Uterus (tissue), 2 donors: ENCODE measurements around the gene CHD8.

Experiments
- POLR2A ChIP-seq, 2 donors: fragments of 450-650 bp; IDR thresholded peaks; one replicate each; pipeline ENCODE4 v1.6.1; 2016; ENCODE audit warnings: antibody characterized with exemption in 2 of 2, mild to moderate bottlenecking in 1 of 2, moderate library complexity in 1 of 2
- TF ChIP-seq, protein P1 (sequence below), 4 experiments: fragments of 200-600 bp in 2 of 4; fragments of 450-650 bp in 2 of 4; sonication (generic) in 2 of 4; IDR thresholded peaks; one replicate each; pipeline ENCODE4 v1.5.1; 2016 to 2019; ENCODE audit warnings: antibody characterized with exemption in 4 of 4, mild to moderate bottlenecking in 2 of 4, moderate library complexity in 1 of 4

DNA sequence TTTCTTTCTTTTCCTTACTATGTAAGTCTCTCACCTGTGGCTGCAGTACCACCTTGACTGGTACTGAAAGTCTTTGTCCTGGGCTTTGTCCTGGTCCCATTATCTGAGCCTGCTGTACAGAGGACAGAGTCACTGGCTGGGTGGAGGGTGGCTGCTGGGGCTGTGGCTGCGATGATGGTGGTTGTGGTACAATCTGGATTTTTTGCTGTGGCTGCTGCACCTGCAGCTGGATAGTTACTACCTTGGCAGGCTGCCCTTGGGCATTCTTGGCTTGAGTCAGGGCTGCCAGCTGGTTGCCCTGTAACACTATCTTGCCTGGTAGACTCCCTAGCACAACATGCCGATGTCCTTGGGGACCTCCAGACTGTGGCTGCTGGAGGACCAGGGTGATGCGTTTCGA lies 27.0 kb downstream of the CHD8 start:
- TF ChIP-seq, protein P1, sequence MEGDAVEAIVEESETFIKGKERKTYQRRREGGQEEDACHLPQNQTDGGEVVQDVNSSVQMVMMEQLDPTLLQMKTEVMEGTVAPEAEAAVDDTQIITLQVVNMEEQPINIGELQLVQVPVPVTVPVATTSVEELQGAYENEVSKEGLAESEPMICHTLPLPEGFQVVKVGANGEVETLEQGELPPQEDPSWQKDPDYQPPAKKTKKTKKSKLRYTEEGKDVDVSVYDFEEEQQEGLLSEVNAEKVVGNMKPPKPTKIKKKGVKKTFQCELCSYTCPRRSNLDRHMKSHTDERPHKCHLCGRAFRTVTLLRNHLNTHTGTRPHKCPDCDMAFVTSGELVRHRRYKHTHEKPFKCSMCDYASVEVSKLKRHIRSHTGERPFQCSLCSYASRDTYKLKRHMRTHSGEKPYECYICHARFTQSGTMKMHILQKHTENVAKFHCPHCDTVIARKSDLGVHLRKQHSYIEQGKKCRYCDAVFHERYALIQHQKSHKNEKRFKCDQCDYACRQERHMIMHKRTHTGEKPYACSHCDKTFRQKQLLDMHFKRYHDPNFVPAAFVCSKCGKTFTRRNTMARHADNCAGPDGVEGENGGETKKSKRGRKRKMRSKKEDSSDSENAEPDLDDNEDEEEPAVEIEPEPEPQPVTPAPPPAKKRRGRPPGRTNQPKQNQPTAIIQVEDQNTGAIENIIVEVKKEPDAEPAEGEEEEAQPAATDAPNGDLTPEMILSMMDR (IDR thresholded peaks at IDR 0.05) = no peak
- no peak for TF ChIP-seq POLR2A (IDR thresholded peaks at IDR 0.05)
